GM12865 (cell line): Measurements from ENCODE around the gene BACE2.
"Not testable (repeated sequence)": the region's sequence is repeated elsewhere in the genome, so short reads cannot be mapped to it uniquely, and the experiment has no call there.

Experiments used
- DNase-seq: peaks from one replicate; pipeline ENCODE4 v3.0.0; 2010; ENCODE audit warnings: low read depth
- H3K4me3 ChIP-seq: 2 replicates; pipeline ENCODE4 v1.5.1; 2011; ENCODE audit warnings: mild to moderate bottlenecking, low read depth, low read length, control low read depth
- CTCF ChIP-seq: IDR thresholded peaks from 2 replicates; pipeline ENCODE4 v1.5.1; 2011; ENCODE audit warnings: low read length, control low read depth, low read depth, inconsistent platforms; ENCODE audit not compliant: insufficient read depth; ENCODE audit errors: missing control alignments

Gene BACE2

GRCh38 chr21:41304068-41304720 lies 136.2 kb downstream of the BACE2 start:
- H3K4me3 ChIP-seq, result no peak overlapping the region
- no peak for TF ChIP-seq CTCF
- DNase-seq, result no peak

- DNase-seq, result no peak
- no peak overlapping the region for H3K4me3 ChIP-seq
- TF ChIP-seq CTCF, result no peak
Measured at GRCh38 chr21:41307219-41307618, 139.3 kb downstream of the BACE2 start.

- DNase-seq, H3K4me3 ChIP-seq: not testable (repeated sequence)
Measured at GRCh38 chr21:41313285-41314164, 145.6 kb downstream of the BACE2 start.

- H3K4me3 ChIP-seq, result no peak overlapping the region
- no peak for TF ChIP-seq CTCF
- DNase-seq, result no peak
Measured at GRCh38 chr21:41315726-41316125, 147.8 kb downstream of the BACE2 start.

GRCh38 chr21:41316200-41317062 lies 148.5 kb downstream of the BACE2 start, which contains the start of gene FAM3B:
Gene FAM3B (plus strand): TSS chr21:41316801. CDS start chr21:41316880, 79 bp downstream.
- DNase-seq, result no peak
- TF ChIP-seq CTCF, result no peak
- no peak within 1 kb of the TSS for H3K4me3 ChIP-seq

GRCh38 chr21:41317063-41317392 lies 149.1 kb downstream of the BACE2 start:
- no peak for DNase-seq
- no peak overlapping the region for H3K4me3 ChIP-seq

More at GRCh38 chr21:41317063-41317392, 149.1 kb downstream of the BACE2 start:
- no peak for TF ChIP-seq CTCF
